K562 (cell line): Measurements from ENCODE around the gene ISY1. TPM values are rescaled to one million over a fixed set of nuclear protein-coding genes. Genes with fewer than 3 reads are reported as not detected.
A peak's percentile ranks its signal among the peaks of the same experiment; 100 is the strongest.

ENCODE experiments used
- CREB1 ChIP-seq, 2 experiments: sonication (generic) in 1 of 2; formaldehyde crosslinking in 1 of 2; IDR thresholded peaks; 2 replicates each; pipeline versions ENCODE4 v1.6.1 to v1.8.0; 2012 to 2022; ENCODE audit warnings: inconsistent platforms in 1 of 2, mild to moderate bottlenecking in 1 of 2, missing genetic modification reagents in 1 of 2, moderate library complexity in 1 of 2
- CXXC5 ChIP-seq: fragments of 250-450 bp; sonication (Bioruptor Pico); IDR thresholded peaks from 2 replicates; pipeline ENCODE4 v1.8.0; 2022; ENCODE audit warnings: inconsistent platforms, mild to moderate bottlenecking, moderate library complexity
- DPF2 ChIP-seq: fragments of 450-650 bp; IDR thresholded peaks from 2 replicates; pipeline ENCODE4 v1.6.1; 2016
- ETS2 ChIP-seq: IDR thresholded peaks from 2 replicates; pipeline ENCODE4 v1.6.1; 2016; ENCODE audit warnings: borderline replicate concordance, missing genetic modification characterization, mild to moderate bottlenecking, moderate library complexity, missing compliant biosample characterization; ENCODE audit not compliant: poor library complexity, severe bottlenecking
- ETV1 ChIP-seq: fragments of 450-650 bp; conservative IDR thresholded peaks from 2 replicates; pipeline ENCODE4 v1.6.1; 2016; ENCODE audit warnings: missing genetic modification characterization, control low read depth, low read depth, missing compliant biosample characterization
- GABPA ChIP-seq: fragments of 200-800 bp; sonication (Bioruptor generic); conservative IDR thresholded peaks from 2 replicates; pipeline ENCODE4 v1.6.1; 2016; ENCODE audit warnings: low read depth, missing genetic modification characterization, missing compliant biosample characterization
- HOXB6 ChIP-seq: fragments of 250-450 bp; sonication (Bioruptor Pico); IDR thresholded peaks from 2 replicates; pipeline ENCODE4 v1.5.1; 2022; ENCODE audit warnings: mild to moderate bottlenecking, borderline replicate concordance
- KHSRP ChIP-seq: fragments of 450-650 bp; IDR thresholded peaks from 2 replicates; pipeline ENCODE4 v1.6.1; 2017
- NEUROD1 ChIP-seq: fragments of 150-350 bp; IDR thresholded peaks from 2 replicates; pipeline ENCODE4 v1.6.1; 2014; ENCODE audit warnings: borderline replicate concordance, low read length, low read depth; ENCODE audit not compliant: partially characterized antibody
- POLR2A ChIP-seq: fragments of 450-650 bp; conservative IDR thresholded peaks from 2 replicates; pipeline ENCODE4 v1.6.1; 2016
- POLR2G ChIP-seq: fragments of 200-400 bp; formaldehyde crosslinking; IDR thresholded peaks from 2 replicates; pipeline ENCODE4 v1.6.1; 2017; ENCODE audit warnings: low read depth, mild to moderate bottlenecking, antibody characterized with exemption, low read length, moderate library complexity
- SRSF3 ChIP-seq: fragments of 200-400 bp; formaldehyde crosslinking; IDR thresholded peaks from 2 replicates; pipeline ENCODE4 v1.6.1; 2016; ENCODE audit warnings: mild to moderate bottlenecking, low read length, moderate library complexity; ENCODE audit not compliant: insufficient read depth
- YY1 ChIP-seq, 3 experiments: IDR thresholded peaks; 2 replicates each; pipeline ENCODE4 v1.6.1; 2011; ENCODE audit warnings: low read length in 2 of 3, mild to moderate bottlenecking in 2 of 3, moderate library complexity in 2 of 3, borderline replicate concordance in 1 of 3, control low read depth in 1 of 3, low read depth in 1 of 3; ENCODE audit not compliant: insufficient read depth in 3 of 3, insufficient replicate concordance in 2 of 3, control insufficient read depth in 1 of 3, insufficient read length in 1 of 3; ENCODE audit errors: extremely low read depth in 1 of 3
- ZNF174 ChIP-seq: fragments of 250-450 bp; sonication (Bioruptor Pico); IDR thresholded peaks from 2 replicates; pipeline ENCODE4 v1.4.0; 2020; ENCODE audit warnings: mild to moderate bottlenecking
- ZNF224 ChIP-seq: sonication (generic); formaldehyde crosslinking; IDR thresholded peaks from 2 replicates; pipeline ENCODE4 v1.8.0; 2022; ENCODE audit warnings: mild to moderate bottlenecking, missing genetic modification reagents
- ZNF589 ChIP-seq: fragments of 200-800 bp; sonication (Bioruptor generic); IDR thresholded peaks from 2 replicates; pipeline ENCODE4 v1.6.1; 2016; ENCODE audit warnings: low read depth, missing genetic modification characterization, missing compliant biosample characterization
- ZNF778 ChIP-seq: fragments of 450-650 bp; formaldehyde crosslinking; IDR thresholded peaks from 2 replicates; pipeline ENCODE4 v1.4.0; 2020; ENCODE audit warnings: mild to moderate bottlenecking, moderate library complexity
- ZZZ3 ChIP-seq: fragments of 450-650 bp; IDR thresholded peaks from 2 replicates; pipeline ENCODE4 v1.6.1; 2016; ENCODE audit warnings: antibody characterized with exemption, mild to moderate bottlenecking, moderate library complexity
- polyA plus RNA-seq, 8 experiments: library from polyadenylated mRNA; depleted of rRNA in 4 of 8; stranded (reverse) in 5 of 8; unstranded in 3 of 8; fragments of >200 nt; fragmentation: Nextera tagmentation in 2 of 8; fragmentation: Illumina TruSeq in 1 of 8; extraction: Ambion mirVana in 2 of 8; extraction: Trizol in 1 of 8; gene quantifications; 2 replicates each; pipeline versions ENCODE4 v1.2.1 to v1.2.3, GENCODE V29; 2011 to 2014; ENCODE audit warnings: inconsistent platforms in 1 of 8, missing spikeins in 1 of 8
- total RNA-seq, 7 experiments: library from RNA; depleted of rRNA in 6 of 7; stranded (reverse); fragments of >200 nt in 6 of 7; fragmentation: Illumina TruSeq in 2 of 7; extraction: Trizol in 2 of 7; gene quantifications; 2 replicates each; pipeline versions ENCODE4 v1.2.1 to v1.2.3, GENCODE V29; 2011 to 2021; ENCODE audit warnings: low replicate concordance in 1 of 7
- TF ChIP-seq, protein P1 (sequence below), 3 experiments: fragments of 200-800 bp in 1 of 3; sonication (Bioruptor generic) in 1 of 3; sonication (generic) in 1 of 3; formaldehyde crosslinking in 1 of 3; IDR thresholded peaks; 2 replicates each; pipeline versions ENCODE4 v1.6.1 to v1.8.0; 2016 to 2022; ENCODE audit warnings: mild to moderate bottlenecking in 2 of 3, missing compliant biosample characterization in 2 of 3, missing genetic modification characterization in 2 of 3, missing genetic modification reagents in 1 of 3
- TF ChIP-seq, protein P2 (sequence below), 2 experiments: fragments of 450-650 bp; conservative IDR thresholded peaks; 2 replicates each; pipeline ENCODE4 v1.6.1; 2017; ENCODE audit warnings: mild to moderate bottlenecking in 2 of 2, moderate library complexity in 2 of 2
- TF ChIP-seq, protein P3 (sequence below): sonication (generic); formaldehyde crosslinking; IDR thresholded peaks from 2 replicates; pipeline ENCODE4 v1.8.0; 2022; ENCODE audit warnings: mild to moderate bottlenecking, missing genetic modification reagents
- TF ChIP-seq, protein P4 (sequence below): sonication (generic); formaldehyde crosslinking; IDR thresholded peaks from 2 replicates; pipeline ENCODE4 v1.8.0; 2022; ENCODE audit warnings: missing genetic modification reagents, mild to moderate bottlenecking, moderate library complexity, borderline replicate concordance

The ISY1 gene
- total and polyA plus RNA-seq, 9 of the 15 experiments (the other 6 are each of a cell fraction or from before 2014, with no cell fraction given): 23.5 to 50.0 (median 32.9) TPM

DNA sequence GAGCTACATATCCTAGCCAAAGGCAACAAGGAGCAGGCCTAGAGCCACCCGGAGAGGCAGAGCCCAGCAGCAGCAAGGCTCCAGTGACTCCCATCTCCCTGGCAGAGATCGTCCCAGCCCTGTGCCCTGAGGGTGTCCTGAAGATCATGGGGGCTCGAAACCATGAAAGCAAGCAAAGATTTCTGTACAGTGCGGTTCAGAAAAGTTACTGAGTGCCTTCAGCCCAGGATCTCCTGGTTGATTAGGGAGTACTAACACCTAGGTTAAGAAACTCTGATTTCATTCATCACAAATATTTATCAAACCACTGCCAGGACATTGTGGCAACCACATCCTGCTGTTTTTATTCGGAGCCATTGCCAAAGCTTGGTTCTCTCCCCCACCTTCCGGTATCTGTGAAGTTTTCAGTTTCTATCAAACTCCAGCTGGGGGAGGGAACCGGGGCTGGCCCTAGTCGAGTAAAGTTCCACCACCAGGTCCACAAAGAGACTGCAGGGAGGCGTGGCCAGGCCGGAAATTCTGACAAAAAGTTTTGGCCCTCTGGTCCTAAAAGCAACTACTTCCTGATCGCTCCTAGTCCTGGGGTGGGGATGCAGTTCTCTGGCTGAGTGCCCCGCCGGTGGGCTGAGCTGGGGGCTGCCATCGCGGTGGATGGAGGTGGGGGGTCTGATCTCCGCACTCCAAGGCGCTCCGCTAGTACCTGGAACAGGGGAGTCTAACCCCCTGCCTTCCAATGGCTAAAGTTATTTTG lies 40.4 kb downstream of the ISY1 start (continued):
- TF ChIP-seq, protein P1, sequence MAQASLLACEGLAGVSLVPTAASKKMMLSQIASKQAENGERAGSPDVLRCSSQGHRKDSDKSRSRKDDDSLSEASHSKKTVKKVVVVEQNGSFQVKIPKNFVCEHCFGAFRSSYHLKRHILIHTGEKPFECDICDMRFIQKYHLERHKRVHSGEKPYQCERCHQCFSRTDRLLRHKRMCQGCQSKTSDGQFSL (CRISPR knock-in tag; IDR thresholded peaks at IDR 0.05): no peak; the same call in 1 of the 2 replicates
- TF ChIP-seq, protein P1 (tag; IDR thresholded peaks at IDR 0.05): 0 out of 4 replicates have a peak, but pooled peaks of 1 of the 2 experiments have one; percentile 34
- TF ChIP-seq YY1 (IDR thresholded peaks at IDR 0.05; ENCODE audit: borderline replicate concordance in 1 of 3, control insufficient read depth in 1 of 3, extremely low read depth in 1 of 3, insufficient read depth in 3 of 3, insufficient read length in 1 of 3, insufficient replicate concordance in 2 of 3, low read depth in 1 of 3, low read length in 2 of 3) (peak in 1 of 3 experiments; percentile 7), ZNF174 (CRISPR knock-in tag) (no peak), GABPA (tag) (peak; percentile 78), NEUROD1 (no peak), SRSF3 (no peak), CXXC5 (no peak), ZNF778 (CRISPR knock-in tag) (no peak), ZNF589 (no peak; the same call in 1 of the 2 replicates), ZZZ3 (no peak), POLR2G (no peak), ZNF224 (CRISPR knock-in tag) (no peak), ETS2 (tag) (no peak), HOXB6 (CRISPR knock-in tag) (no peak), ETV1 (tag) (peak; percentile 86), KHSRP (no peak), CREB1 (IDR thresholded peaks at IDR 0.05) (no peak), CREB1 (CRISPR knock-in tag; IDR thresholded peaks at IDR 0.05) (no peak), POLR2A (0 out of 2 replicates have a peak, but pooled peaks have one; percentile 52), DPF2 (no peak)
- TF ChIP-seq, protein P2, sequence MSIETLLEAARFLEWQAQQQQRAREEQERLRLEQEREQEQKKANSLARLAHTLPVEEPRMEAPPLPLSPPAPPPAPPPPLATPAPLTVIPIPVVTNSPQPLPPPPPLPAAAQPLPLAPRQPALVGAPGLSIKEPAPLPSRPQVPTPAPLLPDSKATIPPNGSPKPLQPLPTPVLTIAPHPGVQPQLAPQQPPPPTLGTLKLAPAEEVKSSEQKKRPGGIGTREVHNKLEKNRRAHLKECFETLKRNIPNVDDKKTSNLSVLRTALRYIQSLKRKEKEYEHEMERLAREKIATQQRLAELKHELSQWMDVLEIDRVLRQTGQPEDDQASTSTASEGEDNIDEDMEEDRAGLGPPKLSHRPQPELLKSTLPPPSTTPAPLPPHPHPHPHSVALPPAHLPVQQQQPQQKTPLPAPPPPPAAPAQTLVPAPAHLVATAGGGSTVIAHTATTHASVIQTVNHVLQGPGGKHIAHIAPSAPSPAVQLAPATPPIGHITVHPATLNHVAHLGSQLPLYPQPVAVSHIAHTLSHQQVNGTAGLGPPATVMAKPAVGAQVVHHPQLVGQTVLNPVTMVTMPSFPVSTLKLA (conservative IDR thresholded peaks at IDR 0.05): 0 out of 4 replicates have a peak, but pooled peaks of 1 of the 2 experiments have one; percentile 26
- TF ChIP-seq, protein P3, sequence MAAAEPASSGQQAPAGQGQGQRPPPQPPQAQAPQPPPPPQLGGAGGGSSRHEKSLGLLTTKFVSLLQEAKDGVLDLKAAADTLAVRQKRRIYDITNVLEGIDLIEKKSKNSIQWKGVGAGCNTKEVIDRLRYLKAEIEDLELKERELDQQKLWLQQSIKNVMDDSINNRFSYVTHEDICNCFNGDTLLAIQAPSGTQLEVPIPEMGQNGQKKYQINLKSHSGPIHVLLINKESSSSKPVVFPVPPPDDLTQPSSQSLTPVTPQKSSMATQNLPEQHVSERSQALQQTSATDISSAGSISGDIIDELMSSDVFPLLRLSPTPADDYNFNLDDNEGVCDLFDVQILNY (CRISPR knock-in tag): no peak
- TF ChIP-seq, protein P4, sequence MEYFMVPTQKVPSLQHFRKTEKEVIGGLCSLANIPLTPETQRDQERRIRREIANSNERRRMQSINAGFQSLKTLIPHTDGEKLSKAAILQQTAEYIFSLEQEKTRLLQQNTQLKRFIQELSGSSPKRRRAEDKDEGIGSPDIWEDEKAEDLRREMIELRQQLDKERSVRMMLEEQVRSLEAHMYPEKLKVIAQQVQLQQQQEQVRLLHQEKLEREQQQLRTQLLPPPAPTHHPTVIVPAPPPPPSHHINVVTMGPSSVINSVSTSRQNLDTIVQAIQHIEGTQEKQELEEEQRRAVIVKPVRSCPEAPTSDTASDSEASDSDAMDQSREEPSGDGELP (CRISPR knock-in tag): peak; percentile 76
